ENCODE results near the gene INSYN2B.

INSYN2B gene

GRCh38 chr5:169980418-169981053, at the start of gene INSYN2B:
INSYN2B (minus strand) TSS chr5:169980495; CDS start chr5:169883898, 96,597 bp downstream.
- peak in 2 of 3 experiments; percentile 28 to 32 for DNase-seq

GRCh38 chr5:170028124-170028523, 47.8 kb upstream of the INSYN2B start:
- DNase-seq, result no peak

GRCh38 chr5:170025853-170026252, 45.6 kb upstream of the INSYN2B start:
- no peak for DNase-seq

- DNase-seq, result no peak
Measured at GRCh38 chr5:170021506-170021905, 41.2 kb upstream of the INSYN2B start.

- DNase-seq, result no peak
Measured at GRCh38 chr5:170020423-170020822, 40.1 kb upstream of the INSYN2B start.

GRCh38 chr5:170012622-170013021, 32.3 kb upstream of the INSYN2B start:
- DNase-seq, result no peak

- no peak for DNase-seq
Measured at GRCh38 chr5:170011751-170012150, 31.5 kb upstream of the INSYN2B start.

- no peak for DNase-seq
Measured at GRCh38 chr5:170010595-170010994, 30.3 kb upstream of the INSYN2B start.

GRCh38 chr5:170008376-170008775, 28.1 kb upstream of the INSYN2B start:
- DNase-seq, result no peak

GRCh38 chr5:170006021-170006420, 25.7 kb upstream of the INSYN2B start:
- DNase-seq, result no peak

GRCh38 chr5:170000155-170000554, 19.9 kb upstream of the INSYN2B start:
- no peak for DNase-seq

- DNase-seq, result no peak
Measured at GRCh38 chr5:169999621-170000020, 19.3 kb upstream of the INSYN2B start.

GRCh38 chr5:169997798-169998197, 17.5 kb upstream of the INSYN2B start:
- no peak for DNase-seq

- DNase-seq, result no peak
Measured at GRCh38 chr5:169993485-169993790, 13.1 kb upstream of the INSYN2B start.

- DNase-seq, result no peak
Measured at GRCh38 chr5:169992789-169993484, 12.6 kb upstream of the INSYN2B start.

GRCh38 chr5:169991115-169991869, 11.0 kb upstream of the INSYN2B start:
- no peak for DNase-seq

GRCh38 chr5:169989365-169989764, 9.1 kb upstream of the INSYN2B start:
- DNase-seq, result no peak

- DNase-seq, result no peak
Measured at GRCh38 chr5:169988947-169989346, 8.7 kb upstream of the INSYN2B start.

- no peak for DNase-seq
Measured at GRCh38 chr5:169988206-169988605, 7.9 kb upstream of the INSYN2B start.

GRCh38 chr5:169979871-169980270, 424 bp downstream of the INSYN2B start:
- no peak for DNase-seq

GRCh38 chr5:169978714-169979113, 1.6 kb downstream of the INSYN2B start:
- DNase-seq, result no peak

GRCh38 chr5:169974121-169974770, 6.0 kb downstream of the INSYN2B start:
- DNase-seq, result no peak

GRCh38 chr5:169973056-169973455, 7.2 kb downstream of the INSYN2B start:
- no peak for DNase-seq

GRCh38 chr5:169971780-169972179, 8.5 kb downstream of the INSYN2B start:
- DNase-seq, result no peak
